Activated naive CD4-positive, alpha-beta T cell treated with anti-CD3 and anti-CD28 coated beads for 36 hours (primary cell): ENCODE data around the gene CRACR2A. TPM values are rescaled to one million over a fixed set of nuclear protein-coding genes. Genes with fewer than 3 reads are reported as not detected.

Experiments used
- CTCF ChIA-PET: fragments of 350-600 bp; sonication (Branson Sonifier 250); formaldehyde crosslinking; loops from one replicate; lab custom pipeline; 2021; ENCODE audit warnings: antibody characterized with exemption; lab: Charles Lee
- DNase-seq: peaks from one replicate; pipeline ENCODE4 v3.0.0-alpha.2; 2020
- H3K27ac Mint-ChIP-seq: one replicate; pipeline ENCODE4 v1.8.0; 2021; ENCODE audit warnings: mild to moderate bottlenecking, mixed read lengths
- H3K27me3 Mint-ChIP-seq: one replicate; pipeline ENCODE4 v1.8.0; 2021; ENCODE audit warnings: low read depth, mixed read lengths
- H3K36me3 Mint-ChIP-seq: one replicate; pipeline ENCODE4 v1.8.0; 2021; ENCODE audit warnings: low read depth, mixed read lengths
- H3K4me1 Mint-ChIP-seq: one replicate; pipeline ENCODE4 v1.8.0; 2021; ENCODE audit warnings: low read depth, mixed read lengths
- H3K4me3 Mint-ChIP-seq: one replicate; pipeline ENCODE4 v1.8.0; 2021; ENCODE audit warnings: mild to moderate bottlenecking, moderate library complexity, mixed read lengths
- H3K9me3 Mint-ChIP-seq: one replicate; pipeline ENCODE4 v1.8.0; 2021; ENCODE audit warnings: mixed read lengths
- intact Hi-C: fragments of 100-400 bp; cut with micrococcal nuclease; formaldehyde crosslinking; loops from one replicate; pipeline ENCODE4 v1.15.1; 2023
- total RNA-seq, 2 experiments: library from RNA; stranded (reverse); gene quantifications; one replicate each; pipeline ENCODE4 v1.2.3, GENCODE V29; 2021

The CRACR2A gene
- total RNA-seq, 2 experiments from 2014 or later = 19.0 to 20.7 TPM

DNA sequence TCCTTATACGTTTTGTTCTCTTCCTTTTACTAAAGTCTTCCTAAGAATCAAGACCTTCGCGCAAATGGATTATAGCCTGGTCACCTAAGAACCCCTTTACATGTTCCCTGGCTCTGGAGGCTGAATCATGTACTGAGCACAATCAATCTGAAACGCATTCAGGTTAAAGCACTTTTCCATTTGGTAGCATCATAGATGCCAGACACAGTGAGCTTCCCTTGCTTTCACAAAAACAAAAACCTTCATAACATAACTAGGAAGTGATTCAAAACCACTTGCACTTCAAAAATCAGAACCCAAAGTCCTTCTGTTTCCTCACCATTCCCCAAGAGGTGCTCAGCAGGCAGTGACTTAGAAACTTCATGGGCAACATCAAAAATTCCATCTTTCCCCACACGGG lies 105.4 kb downstream of the CRACR2A start:
- intact Hi-C loops = no loop called here
- Mint-ChIP-seq H3K4me3 (no peak overlapping the region), H3K9me3 (no peaks in the 10 kb centered on the region), H3K36me3 (peaks cover 17% of the 10 kb centered on the region), H3K27me3 (no peaks in the 10 kb centered on the region), H3K4me1 (no peaks in the 10 kb centered on the region), H3K27ac (no peak overlapping the region)
- no peak for DNase-seq
- CTCF ChIA-PET = interaction anchor here (1.7 kb wide), 1 partner anchor 348 kb away, joined by 6 read pairs; no protein-coding TSS in a partner anchor

DNA sequence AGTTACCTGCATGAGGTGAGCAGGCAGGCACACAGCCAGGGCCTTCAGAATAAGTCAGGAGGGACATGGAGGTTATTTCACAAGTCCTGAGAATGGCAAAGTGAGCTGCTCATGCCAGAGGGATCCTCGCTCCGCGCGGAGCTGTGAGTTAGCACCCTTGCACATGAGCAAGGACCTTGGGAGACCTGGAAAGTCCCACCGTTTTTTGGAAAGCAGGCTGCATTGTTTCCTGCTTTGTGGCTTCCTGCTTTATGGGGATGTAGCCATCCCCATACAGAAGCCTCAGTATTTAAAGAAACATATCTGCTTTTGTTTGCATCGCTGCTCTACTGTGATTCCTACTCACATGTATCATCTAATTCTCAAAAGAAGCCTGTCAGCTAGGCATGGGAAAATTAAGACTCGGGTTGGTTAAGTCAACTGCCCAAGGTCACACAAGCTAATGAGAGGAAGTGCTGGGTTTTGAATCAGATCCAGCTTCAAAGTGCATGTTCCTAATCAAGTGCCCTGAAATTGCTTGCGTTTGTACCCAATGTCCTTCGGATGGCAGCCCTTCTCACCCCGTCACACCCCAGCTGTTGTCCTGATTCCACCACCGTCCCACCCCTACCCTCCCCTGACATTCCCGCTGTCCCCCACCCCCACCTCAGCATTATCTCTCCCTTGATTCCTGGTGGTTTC lies 106.2 kb downstream of the CRACR2A start:
- CTCF ChIA-PET = interaction anchor here (1.7 kb wide), 1 partner anchor 347 kb away, joined by 6 read pairs; no protein-coding TSS in a partner anchor
- Mint-ChIP-seq H3K9me3 (no peaks in the 10 kb centered on the region), H3K4me1 (no peaks in the 10 kb centered on the region), H3K4me3 (no peak overlapping the region), H3K27me3 (no peaks in the 10 kb centered on the region), H3K27ac (no peak overlapping the region), H3K36me3 (peaks cover 17% of the 10 kb centered on the region)
- intact Hi-C loops = no loop called here
- DNase-seq = no peak

DNA sequence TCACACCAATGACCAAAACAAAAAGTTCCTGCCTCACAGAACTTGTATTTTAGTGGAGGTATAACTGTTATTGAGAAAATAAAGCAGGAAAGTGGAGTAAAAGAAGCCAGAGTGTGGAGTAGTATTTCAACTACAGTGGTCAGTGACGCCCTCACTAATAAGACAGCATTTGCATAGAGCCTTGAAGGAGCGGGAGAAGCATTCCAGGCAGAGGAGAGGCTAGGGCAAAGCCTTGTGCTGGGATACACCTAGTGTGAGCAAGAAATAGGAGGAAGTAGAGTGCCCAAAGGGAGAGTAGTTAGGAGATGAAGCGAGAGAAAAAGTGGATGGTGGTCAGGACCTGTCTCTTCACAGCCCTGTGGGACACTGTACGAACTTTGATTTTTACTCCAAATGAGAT lies 107.8 kb downstream of the CRACR2A start:
- H3K36me3 Mint-ChIP-seq = peaks cover 20% of the 10 kb centered on the region
- no peaks in the 10 kb centered on the region for H3K4me1 Mint-ChIP-seq
- H3K27me3 Mint-ChIP-seq = no peaks in the 10 kb centered on the region
- DNase-seq = no peak
- H3K27ac Mint-ChIP-seq = no peak overlapping the region
- no peaks in the 10 kb centered on the region for H3K9me3 Mint-ChIP-seq
- intact Hi-C loops = no loop called here
- no peak overlapping the region for H3K4me3 Mint-ChIP-seq
- CTCF ChIA-PET = no interaction called here

DNA sequence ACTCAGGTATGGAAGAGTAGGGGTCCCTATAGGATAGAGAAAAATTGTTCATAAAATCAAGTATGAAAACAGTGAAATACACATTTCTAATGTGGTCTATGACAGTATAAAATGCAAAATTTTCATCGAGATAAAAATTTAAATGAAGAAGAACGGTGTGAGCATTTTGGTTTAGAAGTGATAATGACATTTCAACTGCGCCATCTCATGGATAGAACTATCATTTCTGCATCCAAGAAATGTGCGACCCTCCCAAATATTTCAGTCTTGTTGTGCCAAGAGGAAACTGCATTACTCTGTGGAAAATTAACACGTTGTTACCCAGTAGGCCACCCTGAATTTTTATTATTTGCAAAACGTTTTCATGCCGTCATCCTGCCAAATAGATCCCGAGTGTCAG lies 108.8 kb downstream of the CRACR2A start:
- no peak overlapping the region for H3K27ac Mint-ChIP-seq
- CTCF ChIA-PET = no interaction called here
- no peak overlapping the region for H3K4me3 Mint-ChIP-seq
- H3K36me3 Mint-ChIP-seq = peaks cover 17% of the 10 kb centered on the region
- intact Hi-C loops = no loop called here
- no peaks in the 10 kb centered on the region for H3K27me3 Mint-ChIP-seq
- DNase-seq = no peak
- H3K9me3 Mint-ChIP-seq = no peaks in the 10 kb centered on the region
- H3K4me1 Mint-ChIP-seq = no peaks in the 10 kb centered on the region

DNA sequence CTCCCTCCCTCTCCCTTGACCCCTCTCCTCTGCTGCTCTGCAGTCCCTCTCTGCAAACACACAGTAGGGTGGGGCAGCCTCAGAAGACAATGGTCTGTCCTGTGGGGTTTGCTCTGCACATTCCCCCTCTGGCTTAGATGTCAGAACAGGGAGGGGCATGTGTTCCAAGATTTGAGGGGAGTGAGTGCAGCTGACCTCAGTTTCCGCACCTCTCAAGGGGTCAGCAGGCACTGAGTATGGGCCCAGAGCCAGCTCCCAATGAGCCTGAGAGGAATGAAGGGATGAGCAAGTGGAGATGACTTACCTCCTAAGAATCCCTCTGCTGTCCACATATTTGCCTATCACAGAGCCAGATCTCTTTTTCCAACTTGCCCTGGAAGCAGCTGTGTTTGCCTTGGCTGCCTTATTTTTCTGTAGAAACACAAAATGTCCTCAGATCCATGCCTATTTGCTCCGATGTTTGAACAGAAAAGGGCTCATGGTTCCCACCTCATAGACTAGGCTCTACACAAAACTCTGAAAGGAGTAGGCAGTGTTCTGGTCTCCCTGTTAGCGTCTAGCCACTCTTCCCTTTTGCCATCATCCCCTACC lies 111.4 kb downstream of the CRACR2A start:
- Mint-ChIP-seq H3K4me1 (no peaks in the 10 kb centered on the region), H3K4me3 (no peak overlapping the region), H3K27ac (no peak overlapping the region), H3K36me3 (peaks cover 31% of the 10 kb centered on the region), H3K9me3 (no peaks in the 10 kb centered on the region), H3K27me3 (no peaks in the 10 kb centered on the region)
- DNase-seq = no peak
- intact Hi-C loops = no loop called here
- CTCF ChIA-PET = no interaction called here

DNA sequence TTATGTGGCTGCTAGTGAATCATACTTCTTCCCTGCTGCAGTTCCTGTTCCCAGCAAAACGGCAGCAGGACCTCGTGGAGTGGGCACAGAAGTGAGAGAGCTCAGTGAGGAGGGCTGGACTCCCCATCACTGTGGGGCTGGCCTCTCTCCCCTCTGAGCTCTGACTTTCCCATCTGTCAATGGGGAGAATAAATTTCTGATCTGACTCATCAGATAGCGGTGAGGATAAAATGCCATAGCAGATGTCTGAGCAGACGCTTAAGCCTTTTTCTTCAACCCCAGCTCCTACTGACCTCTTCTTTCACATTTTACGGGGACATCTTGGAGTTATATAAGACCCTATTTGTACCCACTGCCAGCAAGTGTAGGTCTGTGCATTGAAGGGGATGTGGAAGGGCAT lies 116.6 kb downstream of the CRACR2A start:
- H3K27ac Mint-ChIP-seq = no peak overlapping the region
- intact Hi-C loops = no loop called here
- no peaks in the 10 kb centered on the region for H3K4me1 Mint-ChIP-seq
- peaks cover 32% of the 10 kb centered on the region for H3K36me3 Mint-ChIP-seq
- no peak for DNase-seq
- CTCF ChIA-PET = interaction anchor here (0.7 kb wide), 1 partner anchor 328 kb away, joined by 3 read pairs; no protein-coding TSS in a partner anchor
- H3K9me3 Mint-ChIP-seq = no peaks in the 10 kb centered on the region
- H3K27me3 Mint-ChIP-seq = no peaks in the 10 kb centered on the region
- no peak overlapping the region for H3K4me3 Mint-ChIP-seq

DNA sequence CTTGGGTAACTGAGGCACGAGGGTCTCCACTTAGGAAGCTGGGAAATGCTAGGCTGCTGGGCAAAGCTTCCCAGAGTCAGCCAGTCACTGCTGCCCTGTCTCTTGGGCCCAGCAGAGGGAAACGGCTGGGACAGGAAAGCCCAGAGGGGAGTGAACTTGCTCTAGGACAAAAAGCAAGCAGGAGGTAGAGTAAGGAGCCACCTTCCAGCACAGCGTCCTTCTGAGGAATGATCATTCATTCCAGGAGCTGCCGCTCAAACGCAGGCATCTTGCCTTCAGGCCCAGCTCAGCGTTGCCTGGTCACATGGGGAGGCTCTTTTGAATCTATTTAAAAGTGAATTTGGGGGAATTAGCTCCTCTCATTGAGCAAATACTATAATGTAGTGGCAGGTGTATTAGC lies 118.6 kb downstream of the CRACR2A start:
- H3K4me1 Mint-ChIP-seq = no peaks in the 10 kb centered on the region
- H3K4me3 Mint-ChIP-seq = no peak overlapping the region
- peaks cover 32% of the 10 kb centered on the region for H3K36me3 Mint-ChIP-seq
- CTCF ChIA-PET = no interaction called here
- no peaks in the 10 kb centered on the region for H3K9me3 Mint-ChIP-seq
- intact Hi-C loops = no loop called here
- no peaks in the 10 kb centered on the region for H3K27me3 Mint-ChIP-seq
- DNase-seq = no peak
- no peak overlapping the region for H3K27ac Mint-ChIP-seq

DNA sequence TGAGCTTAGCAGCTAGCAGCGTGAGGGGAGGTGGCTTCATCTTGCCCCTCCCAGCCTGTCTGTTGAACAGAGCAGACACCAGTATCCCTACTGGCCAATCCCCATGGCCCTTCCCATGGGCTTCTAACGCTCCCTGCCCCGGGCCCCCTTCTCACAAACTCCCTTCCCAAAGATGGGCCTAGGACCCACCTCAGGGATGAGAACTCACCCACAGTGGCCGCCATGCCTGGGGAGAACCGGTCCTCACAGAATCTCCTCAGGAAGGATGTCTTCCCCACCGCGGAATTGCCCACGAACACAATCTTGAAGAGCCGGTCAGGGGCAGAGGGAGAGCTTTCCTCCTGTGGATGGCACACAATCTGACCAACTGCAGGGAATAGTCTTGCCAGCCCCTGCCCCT lies 119.5 kb downstream of the CRACR2A start:
- peaks cover 30% of the 10 kb centered on the region for H3K36me3 Mint-ChIP-seq
- no peak overlapping the region for H3K27ac Mint-ChIP-seq
- CTCF ChIA-PET = interaction anchor here (0.6 kb wide), 1 partner anchor 17 kb away, joined by 3 read pairs; no protein-coding TSS in a partner anchor
- no peaks in the 10 kb centered on the region for H3K4me1 Mint-ChIP-seq
- H3K27me3 Mint-ChIP-seq = no peaks in the 10 kb centered on the region
- DNase-seq = no peak
- intact Hi-C loops = no loop called here
- H3K4me3 Mint-ChIP-seq = no peak overlapping the region
- no peaks in the 10 kb centered on the region for H3K9me3 Mint-ChIP-seq

DNA sequence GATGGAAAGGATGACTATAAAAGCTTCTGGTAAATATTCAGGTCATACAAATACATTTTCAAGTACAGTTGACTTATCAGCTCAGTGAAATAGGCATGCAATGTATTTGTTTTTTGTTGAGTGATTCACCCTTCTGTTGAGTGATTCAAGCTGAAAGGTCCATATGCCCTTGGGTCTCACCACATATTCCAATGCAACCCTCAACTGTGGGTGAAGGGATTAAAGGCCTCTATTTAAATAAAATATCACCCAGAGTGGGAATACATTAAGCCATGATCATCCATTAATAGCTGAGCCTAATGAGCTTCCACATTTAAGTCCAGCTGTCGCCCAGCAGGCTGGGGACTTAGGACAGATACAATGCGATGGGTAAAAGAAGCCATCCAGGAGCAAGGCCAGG lies 120.2 kb downstream of the CRACR2A start:
- H3K27me3 Mint-ChIP-seq = no peaks in the 10 kb centered on the region
- H3K36me3 Mint-ChIP-seq = peaks cover 27% of the 10 kb centered on the region
- intact Hi-C loops = no loop called here
- H3K4me1 Mint-ChIP-seq = no peaks in the 10 kb centered on the region
- H3K9me3 Mint-ChIP-seq = no peaks in the 10 kb centered on the region
- no peak for DNase-seq
- no peak overlapping the region for H3K27ac Mint-ChIP-seq
- H3K4me3 Mint-ChIP-seq = no peak overlapping the region
- CTCF ChIA-PET = interaction anchor here (0.6 kb wide), 1 partner anchor 17 kb away, joined by 3 read pairs; no protein-coding TSS in a partner anchor

DNA sequence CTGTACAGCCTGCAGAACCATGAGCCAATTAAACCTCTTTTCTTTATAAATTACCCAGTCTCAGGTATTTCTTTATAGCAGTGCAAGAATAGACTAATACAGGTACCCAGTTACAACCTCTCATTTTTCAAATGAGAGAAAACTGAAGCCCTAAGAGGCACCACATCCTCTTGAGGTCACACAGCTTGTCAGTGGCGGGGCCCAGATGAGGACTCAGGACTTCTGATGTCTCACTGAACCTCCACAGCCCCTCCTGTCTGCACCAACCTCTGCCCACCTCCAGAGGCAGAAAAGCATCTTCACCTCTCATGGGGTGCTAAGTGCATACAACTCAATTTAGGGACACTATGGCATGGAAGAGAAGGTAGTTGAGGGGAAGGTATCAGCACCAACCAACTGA lies 120.7 kb downstream of the CRACR2A start:
- no peak for DNase-seq
- no peaks in the 10 kb centered on the region for H3K9me3 Mint-ChIP-seq
- no peaks in the 10 kb centered on the region for H3K4me1 Mint-ChIP-seq
- intact Hi-C loops = no loop called here
- CTCF ChIA-PET = no interaction called here
- no peaks in the 10 kb centered on the region for H3K27me3 Mint-ChIP-seq
- peaks cover 24% of the 10 kb centered on the region for H3K36me3 Mint-ChIP-seq
- H3K27ac Mint-ChIP-seq = no peak overlapping the region
- H3K4me3 Mint-ChIP-seq = no peak overlapping the region

DNA sequence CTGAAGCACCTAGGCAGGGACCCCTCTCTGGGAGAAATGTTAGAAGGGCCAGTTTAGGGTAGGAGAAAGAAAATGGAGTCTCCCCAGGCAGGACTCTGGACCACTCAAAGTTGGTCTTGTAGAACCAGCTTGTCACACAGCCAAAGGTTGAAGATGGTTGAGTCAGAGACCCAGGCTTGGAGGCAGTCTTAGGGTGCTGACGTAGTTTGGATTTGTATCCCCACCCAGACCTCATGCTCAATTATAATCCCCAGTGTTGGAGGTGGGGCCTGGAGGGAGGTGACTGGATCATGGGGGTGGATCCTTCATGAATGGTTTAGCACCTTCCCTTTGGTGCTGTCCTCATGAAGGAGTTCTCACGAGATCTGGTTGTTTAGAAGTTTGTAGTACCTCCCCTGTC lies 121.2 kb downstream of the CRACR2A start:
- Mint-ChIP-seq H3K36me3 (peaks cover 24% of the 10 kb centered on the region), H3K4me3 (no peak overlapping the region), H3K27ac (no peak overlapping the region), H3K9me3 (no peaks in the 10 kb centered on the region), H3K27me3 (no peaks in the 10 kb centered on the region), H3K4me1 (no peaks in the 10 kb centered on the region)
- no peak for DNase-seq
- intact Hi-C loops = no loop called here
- CTCF ChIA-PET = no interaction called here

DNA sequence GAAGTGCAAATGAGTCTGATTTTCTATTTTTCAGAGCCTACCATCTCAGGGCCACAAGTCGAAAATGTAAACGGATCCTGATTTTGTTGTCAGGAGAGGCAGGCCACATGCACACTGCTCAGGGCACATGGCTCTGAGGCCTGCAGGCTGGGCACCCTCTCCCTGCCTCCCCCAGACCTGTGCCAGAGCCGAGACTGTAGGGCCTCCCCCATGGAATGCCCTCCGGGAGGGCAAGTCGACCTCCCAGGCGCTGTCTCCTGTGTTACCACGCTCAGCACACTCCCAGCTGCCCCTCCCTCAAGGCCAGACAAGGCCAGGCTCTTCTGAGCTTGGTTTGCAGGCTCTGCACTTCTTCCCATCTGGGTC lies 121.7 kb downstream of the CRACR2A start:
- intact Hi-C loops = no loop called here
- H3K36me3 Mint-ChIP-seq = peaks cover 20% of the 10 kb centered on the region
- H3K27ac Mint-ChIP-seq = no peak overlapping the region
- H3K9me3 Mint-ChIP-seq = no peaks in the 10 kb centered on the region
- H3K4me3 Mint-ChIP-seq = no peak overlapping the region
- DNase-seq = no peak
- CTCF ChIA-PET = no interaction called here
- no peaks in the 10 kb centered on the region for H3K4me1 Mint-ChIP-seq
- no peaks in the 10 kb centered on the region for H3K27me3 Mint-ChIP-seq

DNA sequence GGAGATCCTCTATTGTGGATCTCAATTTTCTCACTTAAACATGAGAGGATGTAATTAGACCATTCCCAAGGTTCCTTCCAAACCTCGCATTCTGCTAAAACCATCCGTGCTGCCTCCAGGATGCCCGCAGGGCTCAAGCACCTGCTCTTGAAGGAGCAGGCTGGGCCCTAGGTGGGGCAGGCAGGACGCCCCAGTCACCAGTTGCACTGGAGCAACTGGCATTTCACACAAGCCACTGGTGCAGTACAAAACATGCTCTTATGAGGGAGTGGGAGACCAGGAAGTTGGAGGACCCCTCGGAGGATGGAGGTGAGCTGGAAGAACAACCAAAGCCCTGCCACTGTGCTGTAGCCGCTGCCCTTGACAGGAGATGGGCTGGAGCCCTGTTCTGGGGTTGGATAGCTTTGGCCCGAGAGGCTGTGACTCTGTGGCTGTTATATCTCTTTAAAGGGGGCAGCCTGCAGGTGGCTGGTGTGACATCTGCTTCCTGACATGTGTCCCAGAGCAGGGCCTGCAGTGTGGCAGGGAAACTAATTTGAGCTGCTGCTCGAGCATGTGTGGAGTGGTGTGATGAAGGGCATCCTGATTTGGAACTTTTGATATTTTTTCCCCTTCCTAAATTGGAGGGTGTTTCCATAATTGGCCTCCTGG lies 122.2 kb downstream of the CRACR2A start:
- Mint-ChIP-seq H3K4me3 (no peak overlapping the region), H3K27ac (no peak overlapping the region), H3K36me3 (peaks cover 18% of the 10 kb centered on the region), H3K9me3 (no peaks in the 10 kb centered on the region), H3K4me1 (no peaks in the 10 kb centered on the region), H3K27me3 (no peaks in the 10 kb centered on the region)
- no peak for DNase-seq
- CTCF ChIA-PET = no interaction called here
- intact Hi-C loops = no loop called here
